ENCODE data around the gene LIMS2.

DNA sequence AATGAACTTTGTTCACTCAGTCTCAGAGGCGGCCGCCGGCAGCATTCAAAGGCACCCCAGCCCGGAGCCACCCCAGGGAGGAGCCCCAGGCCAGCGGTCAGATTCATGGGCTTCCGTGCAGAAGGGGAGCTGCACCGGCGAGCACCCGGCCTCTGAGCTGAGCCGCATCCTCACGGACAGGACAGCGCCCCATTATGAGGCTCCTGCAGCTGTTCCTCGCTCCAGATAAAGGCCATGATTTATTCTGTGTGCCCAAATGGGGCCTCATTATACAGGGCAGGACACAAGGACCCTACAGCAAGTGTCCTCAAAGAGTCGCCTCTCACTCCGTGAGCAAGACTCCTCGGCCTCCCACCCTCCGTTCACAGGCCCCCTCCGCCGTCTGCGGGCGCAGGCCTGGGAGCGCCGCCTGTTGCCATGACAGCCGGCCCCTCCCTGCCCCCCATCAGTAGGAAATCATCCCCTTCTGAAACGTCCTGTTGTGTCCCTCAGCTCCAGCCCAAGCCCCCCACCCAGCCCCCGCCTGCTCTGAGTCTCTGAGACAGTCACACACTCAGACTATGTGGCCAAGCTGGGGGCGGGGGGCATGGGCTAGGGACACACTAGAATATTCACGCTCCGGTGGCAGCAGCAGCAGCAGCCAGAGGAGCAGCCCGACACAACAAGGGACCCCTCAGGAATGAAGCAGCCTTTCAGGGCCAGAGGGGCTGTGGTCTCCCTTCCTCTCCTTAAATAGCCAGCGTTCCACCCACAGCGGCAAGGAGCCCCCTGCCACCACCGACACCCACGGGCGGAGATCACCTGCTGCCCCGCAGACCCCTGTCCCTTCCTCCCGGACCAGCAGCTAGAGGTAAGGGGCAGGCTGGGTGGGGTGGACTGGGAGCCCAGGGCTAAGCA, 29.7 kb downstream of the LIMS2 start, which contains the start of gene GPR17:
- TF ChIP-seq, protein P1, sequence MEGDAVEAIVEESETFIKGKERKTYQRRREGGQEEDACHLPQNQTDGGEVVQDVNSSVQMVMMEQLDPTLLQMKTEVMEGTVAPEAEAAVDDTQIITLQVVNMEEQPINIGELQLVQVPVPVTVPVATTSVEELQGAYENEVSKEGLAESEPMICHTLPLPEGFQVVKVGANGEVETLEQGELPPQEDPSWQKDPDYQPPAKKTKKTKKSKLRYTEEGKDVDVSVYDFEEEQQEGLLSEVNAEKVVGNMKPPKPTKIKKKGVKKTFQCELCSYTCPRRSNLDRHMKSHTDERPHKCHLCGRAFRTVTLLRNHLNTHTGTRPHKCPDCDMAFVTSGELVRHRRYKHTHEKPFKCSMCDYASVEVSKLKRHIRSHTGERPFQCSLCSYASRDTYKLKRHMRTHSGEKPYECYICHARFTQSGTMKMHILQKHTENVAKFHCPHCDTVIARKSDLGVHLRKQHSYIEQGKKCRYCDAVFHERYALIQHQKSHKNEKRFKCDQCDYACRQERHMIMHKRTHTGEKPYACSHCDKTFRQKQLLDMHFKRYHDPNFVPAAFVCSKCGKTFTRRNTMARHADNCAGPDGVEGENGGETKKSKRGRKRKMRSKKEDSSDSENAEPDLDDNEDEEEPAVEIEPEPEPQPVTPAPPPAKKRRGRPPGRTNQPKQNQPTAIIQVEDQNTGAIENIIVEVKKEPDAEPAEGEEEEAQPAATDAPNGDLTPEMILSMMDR (IDR thresholded peaks at IDR 0.05 in 8 of 11, conservative IDR thresholded peaks at IDR 0.05 in 3 of 11) = no peak
- TF ChIP-seq POLR2AphosphoS5 (IDR thresholded peaks at IDR 0.05) = no peak
- no peak for TF ChIP-seq POLR2A (IDR thresholded peaks at IDR 0.05)

Data from spleen (tissue), 7 donors.